Neural cell (in vitro differentiated cells): ENCODE results near the gene AFAP1. TPM values are rescaled to one million over a fixed set of nuclear protein-coding genes. Genes with fewer than 3 reads are reported as not detected.

ENCODE experiments used
- H2AFZ ChIP-seq: fragments of 200-600, 300-800 bp; sonication (generic), shearing (Covaris generic); 2 replicates; pipeline ENCODE4 v1.6.0; 2014; ENCODE audit warnings: low read depth, mild to moderate bottlenecking, antibody characterized with exemption, low read length, moderate library complexity
- H3F3A ChIP-seq: fragments of 200-600 bp; shearing (Covaris generic); 2 replicates; pipeline ENCODE4 v1.6.1; 2016; ENCODE audit warnings: mild to moderate bottlenecking, moderate library complexity, mixed read lengths, antibody characterized with exemption, low read length; ENCODE audit not compliant: insufficient read depth, poor library complexity, severe bottlenecking
- H3K27ac ChIP-seq: fragments of 200-600, 300-800 bp; sonication (generic), shearing (Covaris generic); 2 replicates; pipeline ENCODE4 v1.5.1; 2014; ENCODE audit warnings: mild to moderate bottlenecking, low read length, moderate library complexity
- H3K27me3 ChIP-seq: fragments of 300-800, 200-600 bp; sonication (generic), shearing (Covaris generic); 2 replicates; pipeline ENCODE4 v1.6.0; 2014; ENCODE audit warnings: mild to moderate bottlenecking, low read depth, low read length, moderate library complexity; ENCODE audit not compliant: insufficient read depth
- H3K36me3 ChIP-seq: fragments of 300-800, 200-600 bp; sonication (generic), shearing (Covaris generic); 2 replicates; pipeline ENCODE4 v1.5.1; 2014; ENCODE audit warnings: mild to moderate bottlenecking, antibody characterized with exemption, low read length, moderate library complexity; ENCODE audit not compliant: insufficient read depth
- H3K4me2 ChIP-seq: fragments of 300-800, 200-600 bp; sonication (generic), shearing (Covaris generic); 2 replicates; pipeline ENCODE4 v1.6.0; 2014; ENCODE audit warnings: mild to moderate bottlenecking, low read length
- H3K4me3 ChIP-seq: fragments of 300-800, 200-600 bp; sonication (generic), shearing (Covaris generic); 2 replicates; pipeline ENCODE4 v1.5.1; 2014; ENCODE audit warnings: mild to moderate bottlenecking, low read length, moderate library complexity
- H3K79me2 ChIP-seq: fragments of 200-600 bp; shearing (Covaris generic); replicated peaks from 2 replicates; pipeline ENCODE4 v1.6.0; 2014; ENCODE audit warnings: mild to moderate bottlenecking, low read length, moderate library complexity; ENCODE audit not compliant: insufficient read depth
- H3K9ac ChIP-seq: fragments of 300-800, 200-600 bp; sonication (generic), shearing (Covaris generic); 2 replicates; pipeline ENCODE4 v1.6.1; 2016; ENCODE audit warnings: mild to moderate bottlenecking, low read length, mixed read lengths
- H3K9me2 ChIP-seq: fragments of 200-600 bp; shearing (Covaris generic); 2 replicates; pipeline ENCODE4 v1.6.1; 2016; ENCODE audit warnings: mild to moderate bottlenecking, low read length, mixed read lengths; ENCODE audit not compliant: insufficient read depth
- H3K9me3 ChIP-seq: fragments of 200-600, 300-800 bp; sonication (generic), shearing (Covaris generic); 2 replicates; pipeline ENCODE4 v1.6.1; 2016; ENCODE audit warnings: mild to moderate bottlenecking, mixed run types, low read length, moderate library complexity, mixed read lengths
- H4K20me1 ChIP-seq: fragments of 200-600 bp; shearing (Covaris generic); 2 replicates; pipeline ENCODE4 v1.6.1; 2016; ENCODE audit warnings: mild to moderate bottlenecking, mixed run types; ENCODE audit not compliant: insufficient read depth
- CTCF ChIP-seq: fragments of 450-650 bp; IDR thresholded peaks from 2 replicates; pipeline ENCODE4 v1.5.1; 2014; ENCODE audit warnings: antibody characterized with exemption, mild to moderate bottlenecking, moderate library complexity; ENCODE audit not compliant: poor library complexity, severe bottlenecking
- EP300 ChIP-seq: fragments of 450-650 bp; conservative IDR thresholded peaks from 2 replicates; pipeline ENCODE4 v1.6.1; 2014; ENCODE audit warnings: antibody characterized with exemption, mild to moderate bottlenecking, moderate library complexity; ENCODE audit not compliant: poor library complexity, severe bottlenecking
- EZH2 ChIP-seq: fragments of 200-600, 300-800 bp; shearing (Covaris generic), sonication (generic); IDR thresholded peaks from 2 replicates; pipeline ENCODE4 v1.6.1; 2014; ENCODE audit warnings: antibody characterized with exemption, low read length, borderline replicate concordance, mild to moderate bottlenecking; ENCODE audit not compliant: insufficient read depth, poor library complexity, severe bottlenecking
- MXI1 ChIP-seq: fragments of 450-650 bp; conservative IDR thresholded peaks from 2 replicates; pipeline ENCODE4 v1.6.1; 2014; ENCODE audit warnings: antibody characterized with exemption, mild to moderate bottlenecking; ENCODE audit not compliant: poor library complexity, severe bottlenecking
- POLR2AphosphoS5 ChIP-seq: IDR thresholded peaks from 2 replicates; pipeline ENCODE4 v1.6.1; 2012
- RAD21 ChIP-seq: fragments of 450-650 bp; conservative IDR thresholded peaks from 2 replicates; pipeline ENCODE4 v1.6.1; 2014; ENCODE audit warnings: antibody characterized with exemption, mild to moderate bottlenecking, moderate library complexity
- REST ChIP-seq: IDR thresholded peaks from 2 replicates; pipeline ENCODE4 v1.6.1; 2012; ENCODE audit warnings: borderline replicate concordance
- SMC3 ChIP-seq: fragments of 450-650 bp; conservative IDR thresholded peaks from 2 replicates; pipeline ENCODE4 v1.6.1; 2014; ENCODE audit warnings: antibody characterized with exemption, mild to moderate bottlenecking, moderate library complexity; ENCODE audit not compliant: poor library complexity
- TAF1 ChIP-seq: IDR thresholded peaks from 2 replicates; pipeline ENCODE4 v1.6.1; 2012; ENCODE audit warnings: low read depth
- polyA plus RNA-seq: library from polyadenylated mRNA; depleted of rRNA; stranded (reverse); fragments of >200 nt; gene quantifications from 2 replicates; pipeline ENCODE4 v1.2.3, GENCODE V29; 2014

The AFAP1 gene
- polyA plus RNA-seq, 1 donor from 2014 or later, result 38.9 TPM

GRCh38 chr4:7854216-7854615 lies 85.4 kb downstream of the AFAP1 start:
- TF ChIP-seq REST (no peak), TAF1 (no peak), EZH2 (no peak), CTCF (no peak), EP300 (no peak)
- no peaks in the 10 kb centered on the region for H4K20me1 ChIP-seq
- no peak overlapping the region for H3K27ac ChIP-seq
- H3K36me3 ChIP-seq, result no peaks in the 10 kb centered on the region
- H3K79me2 ChIP-seq, result peaks cover under 1% of the 10 kb centered on the region
- H3K9me2 ChIP-seq, result no peaks in the 10 kb centered on the region
- no peak overlapping the region for H2AFZ ChIP-seq
- no peak overlapping the region for H3K4me2 ChIP-seq
- H3K9me3 ChIP-seq, result no peaks in the 10 kb centered on the region
- no peaks in the 10 kb centered on the region for H3F3A ChIP-seq
- no peak overlapping the region for H3K9ac ChIP-seq
- no peaks in the 10 kb centered on the region for H3K27me3 ChIP-seq
- no peak overlapping the region for H3K4me3 ChIP-seq

GRCh38 chr4:7853271-7853670 lies 86.4 kb downstream of the AFAP1 start:
- Histone ChIP-seq H3K4me2 (no peak overlapping the region), H3K9ac (no peak overlapping the region), H2AFZ (no peak overlapping the region), H3K27me3 (no peaks in the 10 kb centered on the region), H3K9me2 (no peaks in the 10 kb centered on the region), H3K4me3 (no peak overlapping the region), H4K20me1 (no peaks in the 10 kb centered on the region), H3K36me3 (no peaks in the 10 kb centered on the region), H3K79me2 (no peaks in the 10 kb centered on the region), H3F3A (no peaks in the 10 kb centered on the region), H3K9me3 (no peaks in the 10 kb centered on the region), H3K27ac (no peak overlapping the region)
- TF ChIP-seq MXI1, result no peak
- TF ChIP-seq EP300, result no peak
- no peak for TF ChIP-seq RAD21
- no peak for TF ChIP-seq TAF1
- TF ChIP-seq POLR2AphosphoS5, result no peak
- no peak for TF ChIP-seq REST
- TF ChIP-seq CTCF, result no peak
- no peak for TF ChIP-seq SMC3
- TF ChIP-seq EZH2, result no peak
